ENCODE measurements around the gene SFRP4.

DNA sequence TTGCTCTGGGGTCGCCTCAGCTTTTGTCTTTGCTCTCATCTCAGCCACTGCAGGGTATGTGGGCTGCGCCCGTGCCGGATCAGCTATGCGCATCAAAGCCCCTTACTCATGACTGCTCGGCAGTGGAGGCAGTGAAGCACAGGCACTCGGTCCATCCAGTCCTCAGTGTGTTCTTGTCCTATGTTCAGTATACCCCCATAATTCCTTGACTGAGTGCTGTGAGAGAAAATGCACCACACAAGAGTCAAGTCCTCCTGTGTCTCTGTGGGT is 31.3 kb upstream of the SFRP4 start:
- no peak for TF ChIP-seq EZH2 (IDR thresholded peaks at IDR 0.05; ENCODE audit: borderline replicate concordance, low read length)
- TF ChIP-seq, protein P1, sequence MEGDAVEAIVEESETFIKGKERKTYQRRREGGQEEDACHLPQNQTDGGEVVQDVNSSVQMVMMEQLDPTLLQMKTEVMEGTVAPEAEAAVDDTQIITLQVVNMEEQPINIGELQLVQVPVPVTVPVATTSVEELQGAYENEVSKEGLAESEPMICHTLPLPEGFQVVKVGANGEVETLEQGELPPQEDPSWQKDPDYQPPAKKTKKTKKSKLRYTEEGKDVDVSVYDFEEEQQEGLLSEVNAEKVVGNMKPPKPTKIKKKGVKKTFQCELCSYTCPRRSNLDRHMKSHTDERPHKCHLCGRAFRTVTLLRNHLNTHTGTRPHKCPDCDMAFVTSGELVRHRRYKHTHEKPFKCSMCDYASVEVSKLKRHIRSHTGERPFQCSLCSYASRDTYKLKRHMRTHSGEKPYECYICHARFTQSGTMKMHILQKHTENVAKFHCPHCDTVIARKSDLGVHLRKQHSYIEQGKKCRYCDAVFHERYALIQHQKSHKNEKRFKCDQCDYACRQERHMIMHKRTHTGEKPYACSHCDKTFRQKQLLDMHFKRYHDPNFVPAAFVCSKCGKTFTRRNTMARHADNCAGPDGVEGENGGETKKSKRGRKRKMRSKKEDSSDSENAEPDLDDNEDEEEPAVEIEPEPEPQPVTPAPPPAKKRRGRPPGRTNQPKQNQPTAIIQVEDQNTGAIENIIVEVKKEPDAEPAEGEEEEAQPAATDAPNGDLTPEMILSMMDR (IDR thresholded peaks at IDR 0.05; ENCODE audit: low read length), result no peak
